ENCODE data around the gene LSM10.

LSM10 gene

DNA sequence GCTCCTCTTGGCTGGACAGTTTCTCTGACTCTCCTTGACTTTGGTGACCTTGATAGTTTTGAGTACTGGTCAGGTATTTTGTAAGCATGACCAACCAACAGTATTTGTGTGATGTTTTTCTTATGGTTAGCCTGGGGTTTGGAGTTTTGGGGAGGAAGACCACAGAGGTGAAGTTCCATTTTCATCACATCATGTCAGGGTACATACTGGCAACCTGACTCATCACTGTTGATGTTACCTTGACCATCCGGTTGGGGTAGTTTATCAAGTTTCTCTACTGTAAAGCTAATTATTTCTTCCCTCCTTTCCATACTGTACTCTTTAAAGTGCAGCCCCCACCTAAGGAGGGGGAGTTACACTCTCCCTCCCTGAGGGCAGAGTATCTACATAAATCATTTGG lies 39.1 kb upstream of the LSM10 start:
- H3K9me2 ChIP-seq (replicated peaks; ENCODE audit: insufficient read depth, low read length), result no peaks in the 10 kb centered on the region
- H3F3A ChIP-seq (ENCODE audit: insufficient read depth), result no peaks in the 10 kb centered on the region
- H3K27ac ChIP-seq (ENCODE audit: low read depth, low read length), result no peak overlapping the region
- no peaks in the 10 kb centered on the region for H3K36me3 ChIP-seq (ENCODE audit: low read length)
- TF ChIP-seq EZH2phosphoT487 (conservative IDR thresholded peaks at IDR 0.05; ENCODE audit: low read length) (no peak), CTCF (IDR thresholded peaks at IDR 0.05; ENCODE audit: insufficient read depth, low read length, poor library complexity, severe bottlenecking) (no peak)
- H3K79me2 ChIP-seq (ENCODE audit: insufficient read depth, low read length), result no peaks in the 10 kb centered on the region
- H2AFZ ChIP-seq (ENCODE audit: low read depth, low read length, severe bottlenecking), result no peak overlapping the region
- no peaks in the 10 kb centered on the region for H4K20me1 ChIP-seq (ENCODE audit: low read depth, low read length)
- H3K9me3 ChIP-seq (ENCODE audit: insufficient read depth, low read length), result no peaks in the 10 kb centered on the region
- H3K9ac ChIP-seq (ENCODE audit: low read length), result no peak overlapping the region
- no peak overlapping the region for H3K4me2 ChIP-seq (ENCODE audit: low read depth, low read length, poor library complexity, severe bottlenecking)
- H3K27me3 ChIP-seq (ENCODE audit: low read length), result no peaks in the 10 kb centered on the region
- H3K4me3 ChIP-seq (ENCODE audit: insufficient read depth, low read length, poor library complexity, severe bottlenecking), result no peak overlapping the region

- Histone ChIP-seq H3K36me3 (ENCODE audit: low read length) (no peaks in the 10 kb centered on the region), H2AFZ (ENCODE audit: low read depth, low read length, severe bottlenecking) (no peak overlapping the region), H3K9ac (ENCODE audit: low read length) (no peak overlapping the region), H3K9me3 (ENCODE audit: insufficient read depth, low read length) (no peaks in the 10 kb centered on the region), H3F3A (ENCODE audit: insufficient read depth) (no peaks in the 10 kb centered on the region), H3K4me2 (ENCODE audit: low read depth, low read length, poor library complexity, severe bottlenecking) (no peak overlapping the region), H3K4me3 (ENCODE audit: insufficient read depth, low read length, poor library complexity, severe bottlenecking) (no peak overlapping the region), H3K79me2 (ENCODE audit: insufficient read depth, low read length) (no peaks in the 10 kb centered on the region), H4K20me1 (ENCODE audit: low read depth, low read length) (no peaks in the 10 kb centered on the region), H3K27me3 (ENCODE audit: low read length) (no peaks in the 10 kb centered on the region), H3K27ac (ENCODE audit: low read depth, low read length) (no peak overlapping the region), H3K9me2 (replicated peaks; ENCODE audit: insufficient read depth, low read length) (no peaks in the 10 kb centered on the region)
- TF ChIP-seq CTCF (IDR thresholded peaks at IDR 0.05; ENCODE audit: insufficient read depth, low read length, poor library complexity, severe bottlenecking) (no peak), EZH2phosphoT487 (conservative IDR thresholded peaks at IDR 0.05; ENCODE audit: low read length) (no peak)
Observed at GRCh38 chr1:36433102-36433501, 35.4 kb upstream of the LSM10 start.

- H3F3A ChIP-seq (ENCODE audit: insufficient read depth), result no peaks in the 10 kb centered on the region
- H3K36me3 ChIP-seq (ENCODE audit: low read length), result no peaks in the 10 kb centered on the region
- H3K9ac ChIP-seq (ENCODE audit: low read length), result no peak overlapping the region
- no peaks in the 10 kb centered on the region for H3K79me2 ChIP-seq (ENCODE audit: insufficient read depth, low read length)
- H3K9me2 ChIP-seq (replicated peaks; ENCODE audit: insufficient read depth, low read length), result no peaks in the 10 kb centered on the region
- no peaks in the 10 kb centered on the region for H3K9me3 ChIP-seq (ENCODE audit: insufficient read depth, low read length)
- no peak overlapping the region for H2AFZ ChIP-seq (ENCODE audit: low read depth, low read length, severe bottlenecking)
- H4K20me1 ChIP-seq (ENCODE audit: low read depth, low read length), result no peaks in the 10 kb centered on the region
- H3K4me2 ChIP-seq (ENCODE audit: low read depth, low read length, poor library complexity, severe bottlenecking), result no peak overlapping the region
- TF ChIP-seq EZH2phosphoT487 (conservative IDR thresholded peaks at IDR 0.05; ENCODE audit: low read length), result no peak
- no peak for TF ChIP-seq CTCF (IDR thresholded peaks at IDR 0.05; ENCODE audit: insufficient read depth, low read length, poor library complexity, severe bottlenecking)
- H3K4me3 ChIP-seq (ENCODE audit: insufficient read depth, low read length, poor library complexity, severe bottlenecking), result no peak overlapping the region
- no peaks in the 10 kb centered on the region for H3K27me3 ChIP-seq (ENCODE audit: low read length)
- H3K27ac ChIP-seq (ENCODE audit: low read depth, low read length), result no peak overlapping the region
Observed at GRCh38 chr1:36432616-36433015, 34.9 kb upstream of the LSM10 start.

GRCh38 chr1:36425791-36426190 lies 28.1 kb upstream of the LSM10 start:
- Histone ChIP-seq H3K27me3 (ENCODE audit: low read length) (no peaks in the 10 kb centered on the region), H2AFZ (ENCODE audit: low read depth, low read length, severe bottlenecking) (no peak overlapping the region), H3K9me3 (ENCODE audit: insufficient read depth, low read length) (no peaks in the 10 kb centered on the region), H4K20me1 (ENCODE audit: low read depth, low read length) (no peaks in the 10 kb centered on the region), H3K4me2 (ENCODE audit: low read depth, low read length, poor library complexity, severe bottlenecking) (no peak overlapping the region), H3K9ac (ENCODE audit: low read length) (no peak overlapping the region), H3K9me2 (replicated peaks; ENCODE audit: insufficient read depth, low read length) (no peaks in the 10 kb centered on the region), H3K27ac (ENCODE audit: low read depth, low read length) (no peak overlapping the region), H3F3A (ENCODE audit: insufficient read depth) (no peaks in the 10 kb centered on the region), H3K79me2 (ENCODE audit: insufficient read depth, low read length) (no peaks in the 10 kb centered on the region), H3K4me3 (ENCODE audit: insufficient read depth, low read length, poor library complexity, severe bottlenecking) (no peak overlapping the region), H3K36me3 (ENCODE audit: low read length) (no peaks in the 10 kb centered on the region)
- TF ChIP-seq EZH2phosphoT487 (conservative IDR thresholded peaks at IDR 0.05; ENCODE audit: low read length) (no peak), CTCF (IDR thresholded peaks at IDR 0.05; ENCODE audit: insufficient read depth, low read length, poor library complexity, severe bottlenecking) (no peak)

All from SU-DHL-6 (cell line).